Gastrocnemius medialis (tissue), 4 donors: ENCODE results near the gene KLK15. TPM values are rescaled to one million over a fixed set of nuclear protein-coding genes. Genes with fewer than 3 reads are reported as not detected.

ENCODE experiments used
- ATAC-seq, 2 donors: fragments of 150-250 bp; one replicate each; pipeline ENCODE4 v1.9.1; 2016
- DNase-seq, 2 donors: peaks; one replicate each; pipeline ENCODE4 v3.0.0-alpha.2; 2019
- H3K27ac ChIP-seq, 4 donors: fragments of 200-600 bp; sonication (generic); 1 replicate in 1 of 4; 2 replicates in 3 of 4; pipeline ENCODE4 v1.5.1; 2016 to 2018; ENCODE audit warnings: mild to moderate bottlenecking in 2 of 4, moderate library complexity in 1 of 4
- H3K27me3 ChIP-seq, 3 donors: fragments of 200-600 bp; sonication (generic) in 2 of 3; 1 replicate in 1 of 3; 2 replicates in 2 of 3; pipeline versions ENCODE4 v1.5.1 to v1.6.0; 2016 to 2019; ENCODE audit warnings: mild to moderate bottlenecking in 1 of 3, moderate library complexity in 1 of 3
- H3K36me3 ChIP-seq, 2 donors: fragments of 200-600 bp; sonication (generic) in 1 of 2; one replicate each; pipeline ENCODE4 v1.5.1; 2017 to 2018
- H3K4me1 ChIP-seq, 2 donors: fragments of 200-600 bp; sonication (generic) in 1 of 2; one replicate each; pipeline ENCODE4 v1.5.1; 2016 to 2017; ENCODE audit warnings: mild to moderate bottlenecking in 2 of 2
- H3K4me3 ChIP-seq, 4 donors: fragments of 200-600 bp; sonication (generic) in 3 of 4; 1 replicate in 1 of 4; 2 replicates in 3 of 4; pipeline ENCODE4 v1.5.1; 2016 to 2019; ENCODE audit warnings: mild to moderate bottlenecking in 2 of 4
- H3K9me3 ChIP-seq, 3 donors: fragments of 200-600 bp; sonication (generic) in 2 of 3; 1 replicate in 1 of 3; 2 replicates in 2 of 3; pipeline ENCODE4 v1.5.1; 2016 to 2019
- CTCF ChIP-seq, 5 experiments: fragments of 450-650 bp in 3 of 5; fragments of 200-600 bp in 2 of 5; sonication (generic) in 2 of 5; IDR thresholded peaks in 4 of 5; conservative IDR thresholded peaks in 1 of 5; 1 replicate in 4 of 5; 2 replicates in 1 of 5; pipeline ENCODE4 v1.5.1; 2016 to 2019; ENCODE audit warnings: antibody characterized with exemption in 5 of 5, mild to moderate bottlenecking in 3 of 5, moderate library complexity in 3 of 5
- POLR2A ChIP-seq, 2 donors: fragments of 450-650 bp; IDR thresholded peaks; one replicate each; pipeline ENCODE4 v1.6.1; 2017; ENCODE audit warnings: antibody characterized with exemption in 2 of 2, mild to moderate bottlenecking in 2 of 2, moderate library complexity in 2 of 2
- in situ Hi-C, 4 donors: fragments of 200-750 bp; cut with MboI; loops; one replicate each; pipeline versions ENCODE4 v1.15.0 to v1.8.0; 2017; ENCODE audit warnings: low sequenced_read_pairs in 4 of 4
- intact Hi-C: fragments of 100-400 bp; cut with DNase I; formaldehyde crosslinking; loops from one replicate; pipeline ENCODE4 v1.15.1; 2023; ENCODE audit warnings: low total_unique reads
- total RNA-seq, 4 donors: library from RNA; depleted of rRNA; stranded (reverse); fragments of >200 nt; gene quantifications; one replicate each; pipeline versions ENCODE4 v1.1.0 to v1.2.3, GENCODE V29; 2016

KLK15 gene
- total RNA-seq, 4 donors from 2014 or later, result not detected

GRCh38 chr19:50777261-50777660 lies 56.1 kb downstream of the KLK15 start:
- intact Hi-C loops, result no loop called here
- Histone ChIP-seq H3K36me3 (no peaks in the 10 kb centered on the region), H3K27me3 (peaks cover 42 to 54% (median 52%) of the 10 kb centered on the region in 3 donors), H3K9me3 (peaks cover 0 to 5% (median 0%) of the 10 kb centered on the region in 3 donors), H3K4me1 (no peaks in the 10 kb centered on the region), H3K27ac (no peak overlapping the region), H3K4me3 (peak overlapping the region in 1 of 4 donors; percentile 17)
- no peak for TF ChIP-seq CTCF (IDR thresholded peaks at IDR 0.05 in 4 of 5, conservative IDR thresholded peaks at IDR 0.05 in 1 of 5)
- no peak for TF ChIP-seq POLR2A (IDR thresholded peaks at IDR 0.05)
- DNase-seq (no peak), ATAC-seq (no peak)
- in situ Hi-C loops, result loop anchor here in 3 of 4 donors (25.0 kb wide), 1 partner anchor 240 kb away; no protein-coding TSS in a partner anchor

GRCh38 chr19:50776131-50776530 lies 57.2 kb downstream of the KLK15 start:
- ATAC-seq (no peak), DNase-seq (no peak)
- no peak overlapping the region for H3K4me3 ChIP-seq
- peaks cover 40 to 54% (median 48%) of the 10 kb centered on the region in 3 donors for H3K27me3 ChIP-seq
- intact Hi-C loops (no loop called here), in situ Hi-C loops (loop anchor here in 3 of 4 donors (25.0 kb wide), 1 partner anchor 239 kb away; no protein-coding TSS in a partner anchor)
- TF ChIP-seq CTCF (IDR thresholded peaks at IDR 0.05 in 4 of 5, conservative IDR thresholded peaks at IDR 0.05 in 1 of 5) (no peak), POLR2A (IDR thresholded peaks at IDR 0.05) (no peak)
- no peaks in the 10 kb centered on the region for H3K36me3 ChIP-seq
- no peaks in the 10 kb centered on the region for H3K4me1 ChIP-seq
- no peak overlapping the region for H3K27ac ChIP-seq
- peaks cover 0 to 5% (median 0%) of the 10 kb centered on the region in 3 donors for H3K9me3 ChIP-seq

Other genes starting within 250 kb of the KLK15 start
- gene SYT3, start 193.7 kb downstream of the KLK15 start, total RNA-seq, result under 1 TPM in 1 of 4 donors, not detected in 3; 0.09 TPM
- not detected for gene C19orf81, start 184.1 kb downstream of the KLK15 start, total RNA-seq
- under 1 TPM in 1 of 4 donors, not detected in 3; 0.68 TPM for gene SHANK1, start 113.8 kb downstream of the KLK15 start, total RNA-seq
- 1 to 10 TPM; 2.1 to 5.0 (median 2.7) TPM for gene CLEC11A, start 110.2 kb downstream of the KLK15 start, total RNA-seq
- gene GPR32, start 63.1 kb downstream of the KLK15 start, total RNA-seq, result not detected
- not detected for gene ACP4, start 43.2 kb downstream of the KLK15 start, total RNA-seq
- gene KLK1, start 9.8 kb downstream of the KLK15 start, total RNA-seq, result under 1 TPM in 1 of 4 donors, not detected in 3; 0.41 TPM
- gene KLK3, start 21.3 kb upstream of the KLK15 start, total RNA-seq, result not detected
- not detected for gene KLK2, start 39.9 kb upstream of the KLK15 start, total RNA-seq
- not detected for gene KLK4, start 77.8 kb upstream of the KLK15 start, total RNA-seq
- not detected for gene KLK5, start 119.5 kb upstream of the KLK15 start, total RNA-seq
- not detected for gene KLK6, start 136.0 kb upstream of the KLK15 start, total RNA-seq
- gene KLK7, start 150.3 kb upstream of the KLK15 start, total RNA-seq, result not detected
- gene KLK8, start 168.0 kb upstream of the KLK15 start, total RNA-seq, result not detected
- 1 to 10 TPM in 1 of 4 donors, not detected in 3; 1.6 TPM for gene KLK10, start 186.1 kb upstream of the KLK15 start, total RNA-seq
- not detected for gene KLK11, start 193.0 kb upstream of the KLK15 start, total RNA-seq
- gene KLK12, start 201.4 kb upstream of the KLK15 start, total RNA-seq, result not detected
- gene KLK13, start 231.5 kb upstream of the KLK15 start, total RNA-seq, result not detected
- gene KLK14, start 249.3 kb upstream of the KLK15 start, total RNA-seq, result not detected